Activated gamma-delta T cell treated with anti-CD3 and anti-CD28 coated beads, Interleukin-2, amount 50 U/mL, for 16 hours (primary cell): ENCODE measurements around the gene RIPOR3.
"Not testable (repeated sequence)": the region's sequence is repeated elsewhere in the genome, so short reads cannot be mapped to it uniquely, and the experiment has no call there.

Experiments used
- DNase-seq: peaks from one replicate; pipeline ENCODE4 v3.0.0-alpha.2; 2020; ENCODE audit warnings: low read depth

The RIPOR3 gene

GRCh38 chr20:50632701-50633100 lies 58.6 kb downstream of the RIPOR3 start:
- no peak for DNase-seq

GRCh38 chr20:50632236-50632635 lies 59.1 kb downstream of the RIPOR3 start:
- no peak for DNase-seq

- DNase-seq, result no peak
Measured at GRCh38 chr20:50630578-50631263, 60.6 kb downstream of the RIPOR3 start.

- no peak for DNase-seq
Measured at GRCh38 chr20:50629670-50630045, 61.7 kb downstream of the RIPOR3 start.

- DNase-seq, result no peak
Measured at GRCh38 chr20:50628853-50629669, 62.3 kb downstream of the RIPOR3 start.

- no peak for DNase-seq
Measured at GRCh38 chr20:50628332-50628731, 63.0 kb downstream of the RIPOR3 start.

GRCh38 chr20:50627747-50628146 lies 63.6 kb downstream of the RIPOR3 start:
- no peak for DNase-seq

GRCh38 chr20:50625986-50626677 lies 65.2 kb downstream of the RIPOR3 start:
- no peak for DNase-seq

GRCh38 chr20:50624351-50625016 lies 66.9 kb downstream of the RIPOR3 start:
- no peak for DNase-seq

GRCh38 chr20:50621068-50621665 lies 70.2 kb downstream of the RIPOR3 start:
- DNase-seq, result no peak

- DNase-seq, result not testable (repeated sequence)
Measured at GRCh38 chr20:50620459-50620858, 70.9 kb downstream of the RIPOR3 start.

GRCh38 chr20:50618537-50618936 lies 72.8 kb downstream of the RIPOR3 start:
- DNase-seq, result no peak

GRCh38 chr20:50617022-50617421 lies 74.3 kb downstream of the RIPOR3 start:
- no peak for DNase-seq

GRCh38 chr20:50615407-50615806 lies 75.9 kb downstream of the RIPOR3 start:
- no peak for DNase-seq

- no peak for DNase-seq
Measured at GRCh38 chr20:50613438-50614169, 77.7 kb downstream of the RIPOR3 start.

- DNase-seq, result no peak
Measured at GRCh38 chr20:50611128-50611810, 80.1 kb downstream of the RIPOR3 start.

- DNase-seq, result no peak
Measured at GRCh38 chr20:50610212-50610718, 81.1 kb downstream of the RIPOR3 start.

- no peak for DNase-seq
Measured at GRCh38 chr20:50609438-50609989, 81.8 kb downstream of the RIPOR3 start.

GRCh38 chr20:50608750-50609104 lies 82.6 kb downstream of the RIPOR3 start:
- no peak for DNase-seq
